HG02970 (cell line): ENCODE data around the gene EDA.
"Not testable (repeated sequence)": the region's sequence is repeated elsewhere in the genome, so short reads cannot be mapped to it uniquely, and the experiment has no call there.

Source experiments
- ATAC-seq: cut with Tn5 transposase; IDR thresholded peaks from one replicate; pipeline ENCODE4 v1.9.1; 2021; ENCODE audit warnings: mild to moderate bottlenecking, moderate library complexity, moderate number of reproducible peaks; ENCODE audit not compliant: unreplicated experiment, low FRiP score

The EDA gene

GRCh38 chrX:69932323-69932722 is 316.4 kb downstream of the EDA start:
- no peak for ATAC-seq

- no peak for ATAC-seq
Observed at GRCh38 chrX:69948276-69948797, 332.4 kb downstream of the EDA start.

- no peak for ATAC-seq
Observed at GRCh38 chrX:69951753-69952152, 335.8 kb downstream of the EDA start.

GRCh38 chrX:69959712-69960111 is 343.8 kb downstream of the EDA start:
- no peak for ATAC-seq

- ATAC-seq = no peak
Observed at GRCh38 chrX:69961365-69962072, 345.6 kb downstream of the EDA start.

- ATAC-seq = no peak
Observed at GRCh38 chrX:69968950-69969349, 353.0 kb downstream of the EDA start.

- no peak for ATAC-seq
Observed at GRCh38 chrX:69969460-69969859, 353.5 kb downstream of the EDA start.

GRCh38 chrX:69987691-69988090 is 371.8 kb downstream of the EDA start:
- no peak for ATAC-seq

GRCh38 chrX:69988955-69989394 is 373.1 kb downstream of the EDA start:
- ATAC-seq = no peak

- no peak for ATAC-seq
Observed at GRCh38 chrX:69991685-69992084, 375.8 kb downstream of the EDA start.

- ATAC-seq = no peak
Observed at GRCh38 chrX:69993494-69993893, 377.6 kb downstream of the EDA start.

- no peak for ATAC-seq
Observed at GRCh38 chrX:69995362-69996112, 379.6 kb downstream of the EDA start.

GRCh38 chrX:69996113-69996468 is 380.2 kb downstream of the EDA start:
- no peak for ATAC-seq

- ATAC-seq = not testable (repeated sequence)
Observed at GRCh38 chrX:69998299-69998698, 382.4 kb downstream of the EDA start.

GRCh38 chrX:70001269-70001668 is 385.4 kb downstream of the EDA start:
- no peak for ATAC-seq

GRCh38 chrX:70001708-70002341 is 385.9 kb downstream of the EDA start:
- no peak for ATAC-seq

- no peak for ATAC-seq
Observed at GRCh38 chrX:70007946-70008345, 392.0 kb downstream of the EDA start.

- no peak for ATAC-seq
Observed at GRCh38 chrX:70009049-70009448, 393.1 kb downstream of the EDA start.

GRCh38 chrX:70009970-70010369 is 394.1 kb downstream of the EDA start:
- ATAC-seq = no peak

- no peak for ATAC-seq
Observed at GRCh38 chrX:70012756-70013155, 396.8 kb downstream of the EDA start.
